ENCODE data around the gene KLC1.

Gene KLC1

GRCh38 chr14:103705504-103706284 lies 76.7 kb downstream of the KLC1 start:
- FAIRE-seq, result no peak

- FAIRE-seq, result no peak
Measured at GRCh38 chr14:103706551-103707328, 77.7 kb downstream of the KLC1 start.

GRCh38 chr14:103707329-103708263 lies 78.6 kb downstream of the KLC1 start:
- FAIRE-seq, result no peak

- FAIRE-seq, result no peak
Measured at GRCh38 chr14:103708750-103709187, 79.8 kb downstream of the KLC1 start.

- FAIRE-seq, result no peak
Measured at GRCh38 chr14:103709814-103710213, 80.8 kb downstream of the KLC1 start.

GRCh38 chr14:103710771-103711377 lies 81.9 kb downstream of the KLC1 start:
- no peak for FAIRE-seq

GRCh38 chr14:103711516-103712431 lies 82.8 kb downstream of the KLC1 start:
- no peak for FAIRE-seq

- no peak for FAIRE-seq
Measured at GRCh38 chr14:103712633-103713247, 83.7 kb downstream of the KLC1 start.

- no peak for FAIRE-seq
Measured at GRCh38 chr14:103713304-103714062, 84.5 kb downstream of the KLC1 start.

- FAIRE-seq, result no peak
Measured at GRCh38 chr14:103714063-103714724, 85.2 kb downstream of the KLC1 start.

- peak; percentile 98 for FAIRE-seq
Measured at GRCh38 chr14:103715052-103716000, 86.3 kb downstream of the KLC1 start, which contains the start of the genes XRCC3 and ZFYVE21. Gene XRCC3 (minus strand): TSS chr14:103715451. CDS start chr14:103711087, 4,364 bp downstream. Gene ZFYVE21 (plus strand): TSS chr14:103715810. CDS start chr14:103715842, 32 bp downstream.

GRCh38 chr14:103716091-103716801 lies 87.2 kb downstream of the KLC1 start:
- FAIRE-seq, result no peak

GRCh38 chr14:103716899-103717411 lies 87.9 kb downstream of the KLC1 start:
- FAIRE-seq, result no peak

- peak; percentile 18 for FAIRE-seq
Measured at GRCh38 chr14:103718572-103718971, 89.6 kb downstream of the KLC1 start.

- FAIRE-seq, result no peak
Measured at GRCh38 chr14:103719751-103720150, 90.7 kb downstream of the KLC1 start.

- FAIRE-seq, result no peak
Measured at GRCh38 chr14:103721334-103722120, 92.5 kb downstream of the KLC1 start.

Data from endometrium (tissue), 2 donors.